Frontal cortex (tissue), 4 donors: ENCODE results near the gene SLC66A2. TPM values are rescaled to one million over a fixed set of nuclear protein-coding genes. Genes with fewer than 3 reads are reported as not detected.
A peak's percentile ranks its signal among the peaks of the same experiment; 100 is the strongest.

ENCODE experiments used
- DNase-seq, 2 donors: peaks; one replicate each; pipeline ENCODE4 v3.0.0; 2012; ENCODE audit warnings: low spot score in 2 of 2
- FAIRE-seq: peaks from 2 replicates; lab custom pipeline; 2012; peaks lifted over from hg19 to GRCh38; lab: Jason Lieb, UNC
- total RNA-seq: library from RNA; depleted of rRNA; stranded (reverse); fragments of >200 nt; gene quantifications from one replicate; pipeline ENCODE4 v1.2.3, GENCODE V29; 2014
- donor health status: control.
- donor health status: control.
- donor health status: control.

SLC66A2 gene
- total RNA-seq, 1 donor from 2014 or later, result 29.8 TPM

GRCh38 chr18:79953971-79954651 is 2.7 kb upstream of the SLC66A2 start:
- FAIRE-seq, result no peak
- no peak for DNase-seq

- DNase-seq (no peak), FAIRE-seq (no peak)
Measured at GRCh38 chr18:79952996-79953559, 1.6 kb upstream of the SLC66A2 start.

GRCh38 chr18:79952456-79952995 is 1.1 kb upstream of the SLC66A2 start:
- no peak for FAIRE-seq
- DNase-seq, result peak in 1 of 2 donors; percentile 53

- FAIRE-seq (no peak), DNase-seq (peak; percentile 46 to 52)
Measured at GRCh38 chr18:79950515-79951341, 725 bp downstream of the SLC66A2 start.

- DNase-seq (no peak), FAIRE-seq (no peak)
Measured at GRCh38 chr18:79949697-79950487, 1.6 kb downstream of the SLC66A2 start.

- DNase-seq (no peak), FAIRE-seq (no peak)
Measured at GRCh38 chr18:79948719-79949411, 2.6 kb downstream of the SLC66A2 start.

- FAIRE-seq, result no peak
Measured at GRCh38 chr18:79947881-79948610, 3.4 kb downstream of the SLC66A2 start.

GRCh38 chr18:79947054-79947755 is 4.2 kb downstream of the SLC66A2 start:
- FAIRE-seq, result no peak

More at GRCh38 chr18:79947881-79948610, 3.4 kb downstream of the SLC66A2 start:
- no peak for DNase-seq

GRCh38 chr18:79945118-79946042 is 6.1 kb downstream of the SLC66A2 start:
- DNase-seq (no peak), FAIRE-seq (no peak)

More at GRCh38 chr18:79947054-79947755, 4.2 kb downstream of the SLC66A2 start:
- no peak for DNase-seq

GRCh38 chr18:79944746-79945117 is 6.7 kb downstream of the SLC66A2 start:
- FAIRE-seq (no peak), DNase-seq (no peak)

GRCh38 chr18:79944126-79944731 is 7.2 kb downstream of the SLC66A2 start:
- DNase-seq, result peak in 1 of 2 donors; percentile 50
- no peak for FAIRE-seq

GRCh38 chr18:79943608-79944125 is 7.8 kb downstream of the SLC66A2 start:
- FAIRE-seq (no peak), DNase-seq (no peak)

- DNase-seq (no peak), FAIRE-seq (no peak)
Measured at GRCh38 chr18:79942786-79943607, 8.5 kb downstream of the SLC66A2 start.

- no peak for FAIRE-seq
- DNase-seq, result no peak
Measured at GRCh38 chr18:79942211-79942610, 9.2 kb downstream of the SLC66A2 start.

- FAIRE-seq, result no peak
- DNase-seq, result no peak
Measured at GRCh38 chr18:79941473-79942119, 9.9 kb downstream of the SLC66A2 start.
